Measurements from ENCODE around the gene TMEM91. TPM values are rescaled to one million over a fixed set of nuclear protein-coding genes. Genes with fewer than 3 reads are reported as not detected.
A peak's percentile ranks its signal among the peaks of the same experiment; 100 is the strongest.

The TMEM91 gene
- total RNA-seq, 1 donor from 2014 or later: 12.2 TPM

DNA sequence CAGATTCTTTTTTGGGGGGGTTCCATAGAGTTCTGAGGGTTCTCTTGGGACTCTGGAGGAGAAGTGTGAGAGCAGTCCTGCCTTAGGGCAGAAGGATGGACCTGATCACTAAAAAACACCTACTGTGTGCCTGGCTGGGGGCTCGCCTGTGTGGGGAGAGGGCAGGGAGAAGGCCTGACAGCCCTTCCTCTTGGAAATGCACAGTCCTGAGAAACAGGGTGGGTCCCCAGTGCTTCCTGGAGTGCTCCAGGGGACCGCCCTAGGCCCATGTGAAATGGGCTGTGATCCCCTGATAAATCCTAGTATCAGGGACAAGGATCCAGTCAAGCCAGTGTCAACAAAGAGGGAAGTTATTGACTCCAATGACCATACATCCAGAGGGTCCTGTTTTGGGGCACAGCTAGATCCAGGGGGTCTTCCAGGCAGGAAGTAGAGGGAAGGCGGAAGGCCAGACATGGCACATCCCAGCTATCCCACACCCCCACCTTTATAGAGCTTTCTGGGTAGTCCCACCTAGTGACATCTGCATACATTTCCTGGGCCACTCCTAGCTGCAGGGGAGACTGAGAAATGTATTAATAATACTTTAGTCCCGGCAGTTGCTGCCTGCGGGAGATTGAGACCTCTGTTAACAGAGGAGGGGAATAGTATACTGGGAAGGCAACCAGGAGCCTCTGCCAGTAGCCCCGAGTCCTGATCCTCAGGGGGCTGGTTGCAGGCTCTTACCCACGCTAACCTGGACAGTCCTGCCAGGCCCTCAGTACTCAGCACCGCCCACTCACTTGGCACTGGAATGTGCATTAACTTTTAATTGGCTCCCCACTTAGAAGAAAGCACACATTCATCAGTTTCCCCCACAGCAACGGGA is 35.0 kb downstream of the TMEM91 start:
- no peak for DNase-seq (ENCODE audit: low spot score)

DNA sequence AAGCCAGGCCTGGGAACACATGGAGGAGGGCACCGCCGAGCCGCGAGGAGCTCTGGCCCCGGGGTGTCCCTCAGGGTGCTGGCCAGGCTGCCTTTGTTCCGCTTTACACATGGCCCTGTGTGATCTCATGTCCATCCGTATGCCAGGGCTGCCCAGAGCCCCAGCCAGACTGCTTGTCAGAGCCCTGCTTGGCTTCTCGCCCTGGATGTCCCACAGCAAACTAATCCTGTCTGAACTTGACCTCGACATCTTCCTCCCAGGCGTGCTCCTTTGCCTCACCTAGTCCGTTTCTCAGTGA is 35.6 kb downstream of the TMEM91 start:
- DNase-seq (ENCODE audit: low spot score): no peak

DNA sequence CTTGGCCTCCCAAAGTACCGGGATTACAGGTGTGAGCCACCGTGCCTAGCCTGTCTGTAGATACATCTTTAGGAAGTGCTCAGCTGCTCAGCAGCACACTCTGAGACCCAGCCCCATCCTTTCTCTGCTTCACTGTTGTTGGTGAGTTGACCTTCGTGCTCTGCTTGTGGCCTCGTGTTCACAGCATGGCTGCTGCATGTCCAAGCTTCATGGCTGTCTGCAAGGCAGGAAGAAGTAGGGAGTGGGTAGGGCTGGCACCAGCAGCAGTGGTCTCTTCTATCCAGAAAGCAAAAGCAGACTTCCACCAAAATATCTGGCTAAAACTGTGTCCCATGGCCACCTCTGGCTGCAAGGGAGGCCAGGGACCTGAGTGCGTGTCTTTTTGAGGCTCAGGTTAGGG is 36.6 kb downstream of the TMEM91 start:
- DNase-seq (ENCODE audit: low spot score): no peak

DNA sequence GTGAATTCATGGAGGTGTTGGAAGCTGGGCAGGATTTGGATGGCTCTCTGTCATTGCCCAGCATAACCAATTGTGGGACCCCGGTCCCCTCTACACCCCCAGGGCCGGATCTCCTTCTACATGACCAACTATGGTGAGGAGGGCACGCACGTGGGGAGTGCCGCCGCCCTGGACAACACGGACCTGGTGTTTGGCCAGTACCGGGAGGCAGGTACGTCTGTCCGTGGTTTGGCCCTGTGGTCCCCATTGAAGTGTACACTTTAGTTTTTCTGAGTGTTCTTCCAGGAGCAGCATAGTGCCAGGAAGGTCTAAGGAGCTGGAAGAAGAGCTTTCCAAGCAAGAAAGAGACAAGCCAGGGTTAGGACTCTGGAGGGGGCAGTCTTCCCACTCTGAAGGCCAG is 37.6 kb downstream of the TMEM91 start:
- DNase-seq (ENCODE audit: low spot score): no peak

DNA sequence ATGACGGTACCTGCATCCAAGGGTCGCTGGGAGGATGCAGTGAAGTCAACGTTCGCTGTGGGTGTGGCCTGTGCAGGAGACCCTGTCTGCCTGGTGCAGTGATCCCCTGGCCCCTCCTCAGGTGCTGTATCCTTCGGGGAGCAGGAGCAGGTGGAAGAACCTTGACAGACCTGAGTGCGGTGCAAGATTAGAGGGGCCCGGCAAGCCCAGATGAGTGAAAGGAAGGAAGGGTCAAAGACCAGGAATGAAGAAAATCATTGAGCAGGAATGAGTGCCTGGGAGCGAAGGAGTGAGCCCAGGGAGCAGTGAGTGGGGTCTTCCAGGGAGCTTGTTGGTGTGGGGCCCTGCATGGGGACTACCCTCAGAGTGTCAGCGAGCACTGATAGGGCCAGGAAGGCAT is 38.1 kb downstream of the TMEM91 start:
- no peak for DNase-seq (ENCODE audit: low spot score)

DNA sequence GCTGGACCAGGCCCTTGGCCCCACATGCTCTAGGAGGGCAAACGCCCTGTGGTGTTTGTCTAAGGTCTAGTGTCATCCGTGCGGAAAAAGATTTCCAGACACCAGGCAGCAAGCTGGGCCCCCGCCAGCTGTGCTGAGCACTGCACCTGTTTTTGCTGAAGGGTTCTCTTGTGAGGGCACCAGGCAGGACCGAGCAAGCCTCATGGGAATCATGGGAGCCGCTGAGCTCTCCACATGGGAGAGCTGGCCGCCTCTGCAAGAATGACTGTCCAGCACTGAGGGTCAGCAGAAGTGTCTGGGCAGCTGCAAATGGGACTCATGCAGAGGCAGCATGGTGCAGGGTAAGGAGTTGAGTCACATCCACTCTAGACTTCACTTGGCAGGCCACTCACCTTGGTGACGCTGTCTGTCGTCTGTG is 38.8 kb downstream of the TMEM91 start:
- DNase-seq (ENCODE audit: low spot score): no peak

DNA sequence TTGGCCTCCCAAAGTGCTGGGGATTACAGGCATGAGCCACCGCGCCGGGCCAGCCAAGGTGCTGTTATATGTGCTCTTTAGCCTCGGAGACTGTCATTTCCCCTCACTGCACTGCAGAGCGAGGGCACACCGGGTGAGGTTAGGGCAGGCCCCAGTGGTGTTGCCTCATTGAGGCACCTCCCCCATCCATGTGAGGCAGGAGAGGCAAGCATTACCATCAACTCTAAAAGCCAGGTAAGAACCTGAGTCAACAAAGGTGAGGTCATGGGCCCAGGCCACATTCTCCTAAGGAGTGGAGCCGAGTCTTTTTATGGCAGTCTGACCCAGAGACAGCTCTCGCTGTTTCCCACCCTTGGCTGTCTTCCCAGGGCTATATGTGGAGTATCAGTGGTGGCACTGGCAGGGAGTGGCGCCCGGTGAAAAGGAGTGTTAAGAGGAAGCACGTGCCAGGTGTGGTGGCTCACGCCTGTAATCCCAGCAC is 39.9 kb downstream of the TMEM91 start:
- DNase-seq (ENCODE audit: low spot score): no peak

DNA sequence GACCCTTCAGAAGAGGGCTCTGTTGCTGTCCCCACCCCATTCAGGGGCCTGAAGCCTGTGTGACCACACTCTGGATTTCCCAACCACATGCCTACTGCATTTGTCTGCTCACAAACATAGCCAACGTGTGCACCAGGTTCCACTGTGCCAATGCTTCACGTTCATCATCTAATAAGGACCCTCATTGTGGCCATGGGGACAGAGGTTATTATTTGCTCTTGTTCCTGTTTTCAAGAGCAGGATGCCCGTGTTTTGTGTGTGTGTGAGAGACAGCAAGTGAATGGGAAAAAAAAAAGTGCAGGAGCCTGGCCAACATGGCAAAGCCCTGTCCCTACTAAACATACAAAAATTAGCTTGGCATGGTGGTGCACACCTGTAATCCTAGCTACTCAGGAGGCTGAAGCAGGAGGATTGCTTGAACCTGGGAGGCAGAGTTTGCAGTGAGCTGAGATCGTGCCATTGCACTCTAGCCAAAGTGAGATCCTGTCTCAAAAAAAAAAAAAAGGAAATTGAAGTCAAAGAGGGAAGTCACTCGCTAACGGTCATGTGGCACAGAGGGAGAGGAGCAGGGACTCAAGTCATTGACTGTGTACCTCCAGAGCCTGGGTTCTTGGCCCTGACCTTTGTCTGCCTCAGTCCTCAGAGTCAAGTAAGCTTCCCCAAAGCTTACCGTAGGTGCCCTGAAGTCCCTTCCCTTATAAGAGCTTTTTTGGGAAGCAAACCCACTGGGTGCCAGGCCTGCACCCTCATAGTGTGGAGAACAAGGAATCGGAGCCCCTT is 44.0 kb downstream of the TMEM91 start:
- DNase-seq (ENCODE audit: low spot score): no peak

DNA sequence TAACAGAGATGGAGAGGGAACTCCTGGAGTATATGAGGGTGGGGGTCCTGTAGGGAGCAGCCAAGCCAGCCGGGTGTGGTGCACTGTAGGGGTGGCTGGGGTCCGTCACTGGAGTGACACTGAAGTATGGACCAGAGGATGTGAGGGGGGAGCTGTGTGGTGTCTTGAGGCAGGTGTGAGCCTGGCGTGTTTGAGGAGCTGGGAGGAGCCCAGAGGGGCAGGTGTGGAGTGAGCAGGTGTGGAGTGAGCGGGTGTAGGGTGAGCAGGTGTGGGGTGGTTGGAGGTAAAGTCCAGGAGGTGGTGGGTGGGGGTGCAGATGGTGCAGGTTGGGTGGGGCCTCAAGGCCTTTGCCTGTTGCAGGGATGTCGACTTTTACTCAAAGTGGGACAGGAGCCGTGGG is 45.0 kb downstream of the TMEM91 start:
- DNase-seq (ENCODE audit: low spot score): no peak

DNA sequence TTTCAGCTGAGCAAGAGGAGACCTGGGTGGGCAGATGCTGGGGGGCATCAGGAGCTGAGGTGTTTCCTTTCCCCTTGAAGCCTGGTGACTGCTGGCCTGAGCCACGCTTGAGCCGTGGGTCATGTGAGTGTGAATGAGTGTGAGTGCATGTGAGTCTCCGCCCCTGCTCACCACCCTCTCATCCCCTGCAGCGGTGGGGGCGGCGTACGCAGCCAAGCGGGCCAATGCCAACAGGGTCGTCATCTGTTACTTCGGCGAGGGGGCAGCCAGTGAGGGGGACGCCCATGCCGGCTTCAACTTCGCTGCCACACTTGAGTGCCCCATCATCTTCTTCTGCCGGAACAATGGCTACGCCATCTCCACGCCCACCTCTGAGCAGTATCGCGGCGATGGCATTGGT is 45.6 kb downstream of the TMEM91 start:
- no peak for DNase-seq (ENCODE audit: low spot score)

DNA sequence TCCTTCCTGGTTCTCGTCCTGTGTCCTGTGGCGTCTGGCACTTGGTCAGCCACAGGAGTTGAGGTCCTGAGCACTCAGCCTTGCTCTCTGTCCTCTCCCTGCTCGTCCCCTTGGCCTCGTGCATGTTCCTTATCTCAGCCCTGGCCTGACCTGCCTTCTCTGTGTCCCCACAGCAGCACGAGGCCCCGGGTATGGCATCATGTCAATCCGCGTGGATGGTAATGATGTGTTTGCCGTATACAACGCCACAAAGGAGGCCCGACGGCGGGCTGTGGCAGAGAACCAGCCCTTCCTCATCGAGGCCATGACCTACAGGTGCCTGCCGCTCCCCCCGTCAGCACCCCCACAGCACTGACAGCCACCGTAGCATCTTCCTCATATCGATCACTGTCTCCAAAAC is 46.1 kb downstream of the TMEM91 start:
- no peak for DNase-seq (ENCODE audit: low spot score)

DNA sequence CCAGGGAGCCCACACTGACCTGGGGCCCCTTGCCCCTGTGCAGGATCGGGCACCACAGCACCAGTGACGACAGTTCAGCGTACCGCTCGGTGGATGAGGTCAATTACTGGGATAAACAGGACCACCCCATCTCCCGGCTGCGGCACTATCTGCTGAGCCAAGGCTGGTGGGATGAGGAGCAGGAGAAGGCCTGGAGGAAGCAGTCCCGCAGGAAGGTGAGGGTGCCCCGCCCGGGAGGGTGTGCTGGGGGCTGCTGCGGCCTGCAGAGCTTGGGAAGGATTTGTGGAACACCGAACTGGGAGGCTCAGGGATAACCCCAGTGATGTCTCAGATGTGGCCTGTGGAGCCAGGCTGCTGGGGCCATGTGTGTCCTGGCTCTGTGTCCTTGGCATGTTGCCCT is 46.6 kb downstream of the TMEM91 start:
- no peak for DNase-seq (ENCODE audit: low spot score)

DNA sequence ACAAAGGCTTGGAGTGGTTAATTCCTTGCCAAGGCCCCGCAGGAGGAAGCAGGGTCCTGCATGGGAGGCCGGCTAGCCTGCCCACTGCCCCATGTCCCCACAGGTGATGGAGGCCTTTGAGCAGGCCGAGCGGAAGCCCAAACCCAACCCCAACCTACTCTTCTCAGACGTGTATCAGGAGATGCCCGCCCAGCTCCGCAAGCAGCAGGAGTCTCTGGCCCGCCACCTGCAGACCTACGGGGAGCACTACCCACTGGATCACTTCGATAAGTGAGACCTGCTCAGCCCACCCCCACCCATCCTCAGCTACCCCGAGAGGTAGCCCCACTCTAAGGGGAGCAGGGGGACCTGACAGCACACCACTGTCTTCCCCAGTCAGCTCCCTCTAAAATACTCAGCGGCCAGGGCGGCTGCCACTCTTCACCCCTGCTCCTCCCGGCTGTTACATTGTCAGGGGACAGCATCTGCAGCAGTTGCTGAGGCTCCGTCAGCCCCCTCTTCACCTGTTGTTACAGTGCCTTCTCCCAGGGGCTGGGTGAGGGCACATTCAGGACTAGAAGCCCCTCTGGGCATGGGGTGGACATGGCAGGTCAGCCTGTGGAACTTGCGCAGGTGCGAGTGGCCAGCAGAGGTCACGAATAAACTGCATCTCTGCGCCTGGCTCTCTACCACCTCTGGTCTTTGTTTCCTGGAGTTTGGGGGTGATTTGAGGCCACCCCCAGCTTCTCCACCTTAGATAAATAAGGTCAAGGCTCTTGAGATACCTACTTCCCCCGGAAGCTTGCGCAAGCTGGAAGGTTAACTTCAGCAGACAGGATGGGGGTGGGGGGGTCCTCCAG is 48.2 kb downstream of the TMEM91 start:
- DNase-seq (ENCODE audit: low spot score): no peak

DNA sequence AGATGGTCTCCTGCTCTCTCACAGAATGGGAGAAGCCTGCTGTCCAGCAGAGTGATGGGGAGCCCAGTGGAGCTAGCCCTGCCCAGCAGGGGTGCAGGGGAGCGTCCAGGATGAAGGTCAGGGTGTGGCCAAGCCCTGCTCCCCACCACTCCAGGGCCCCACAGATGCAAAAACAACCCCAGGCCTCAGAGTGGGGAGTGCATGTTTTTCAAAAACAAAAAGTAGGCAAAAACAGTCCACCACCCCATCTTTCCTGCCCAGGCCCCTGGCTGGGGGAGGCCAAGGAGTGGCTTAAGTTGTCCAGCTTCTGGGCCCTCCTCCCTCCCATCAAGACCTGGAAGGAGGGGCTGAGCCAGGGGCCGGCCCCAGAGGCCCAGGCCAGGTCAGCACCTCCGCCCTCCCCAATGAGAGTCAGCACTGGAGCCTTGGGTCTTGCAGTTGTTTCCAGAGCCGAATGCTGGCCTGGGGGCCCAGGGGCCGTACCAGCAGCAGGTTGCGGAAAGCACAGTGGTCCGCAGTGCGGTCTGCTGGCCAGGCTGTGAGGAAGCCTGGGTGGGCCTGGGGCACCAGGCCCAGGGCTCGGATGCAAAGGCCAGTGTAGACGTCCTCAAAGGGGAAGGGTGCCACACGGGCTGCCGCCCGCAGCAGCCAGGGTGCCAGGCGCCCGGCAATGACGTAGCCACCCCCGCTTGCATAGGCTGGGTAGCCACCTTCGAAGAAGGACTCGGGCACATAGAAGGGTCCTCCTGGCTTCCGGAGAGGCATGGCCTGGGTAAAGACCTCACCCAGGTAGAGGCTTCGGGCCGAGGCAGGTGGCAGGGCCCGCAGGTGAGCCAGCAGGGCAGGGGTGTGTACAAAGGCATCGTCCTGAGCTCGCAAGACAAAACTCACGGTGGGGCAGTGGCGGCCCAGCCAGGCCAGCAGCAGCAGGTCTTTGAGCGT is 49.1 kb downstream of the TMEM91 start:
- DNase-seq (ENCODE audit: low spot score): no peak

DNA sequence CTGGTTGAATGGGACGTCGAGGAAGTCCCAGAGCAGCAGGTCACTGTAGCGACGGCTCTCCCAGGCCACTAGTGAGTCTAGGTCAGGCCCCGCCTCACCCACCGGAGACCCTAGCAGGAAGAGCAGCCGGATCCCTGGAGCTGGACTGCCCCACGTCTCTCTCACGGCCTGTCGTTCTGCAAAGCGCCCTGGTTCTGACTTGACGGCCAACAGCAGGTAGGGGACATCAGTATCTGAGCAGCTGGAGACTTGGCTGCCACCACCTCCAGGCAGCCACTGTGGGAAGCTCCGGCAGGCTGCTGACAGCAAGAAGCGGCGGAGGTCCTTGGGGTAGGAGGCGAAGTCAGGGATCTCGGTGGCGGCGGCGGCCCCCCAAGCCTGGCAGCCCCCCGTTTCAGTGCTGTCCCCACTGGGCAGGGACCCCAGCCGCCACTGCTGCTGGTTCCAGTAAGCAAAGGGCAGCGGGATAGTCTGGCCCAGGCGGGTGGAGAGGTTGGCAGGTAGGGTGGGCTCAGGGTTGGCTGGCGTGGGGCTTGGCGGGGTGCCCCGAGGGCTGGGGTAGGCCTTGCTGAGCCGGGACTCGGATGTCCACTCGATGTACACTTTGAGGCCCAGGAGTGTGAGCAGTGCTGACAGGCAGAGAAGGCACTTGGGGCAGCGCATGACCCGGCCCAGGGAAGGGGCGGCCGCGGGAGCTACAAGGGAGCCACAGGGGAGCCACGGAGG is 49.9 kb downstream of the TMEM91 start:
- no peak for DNase-seq (ENCODE audit: low spot score)

DNA sequence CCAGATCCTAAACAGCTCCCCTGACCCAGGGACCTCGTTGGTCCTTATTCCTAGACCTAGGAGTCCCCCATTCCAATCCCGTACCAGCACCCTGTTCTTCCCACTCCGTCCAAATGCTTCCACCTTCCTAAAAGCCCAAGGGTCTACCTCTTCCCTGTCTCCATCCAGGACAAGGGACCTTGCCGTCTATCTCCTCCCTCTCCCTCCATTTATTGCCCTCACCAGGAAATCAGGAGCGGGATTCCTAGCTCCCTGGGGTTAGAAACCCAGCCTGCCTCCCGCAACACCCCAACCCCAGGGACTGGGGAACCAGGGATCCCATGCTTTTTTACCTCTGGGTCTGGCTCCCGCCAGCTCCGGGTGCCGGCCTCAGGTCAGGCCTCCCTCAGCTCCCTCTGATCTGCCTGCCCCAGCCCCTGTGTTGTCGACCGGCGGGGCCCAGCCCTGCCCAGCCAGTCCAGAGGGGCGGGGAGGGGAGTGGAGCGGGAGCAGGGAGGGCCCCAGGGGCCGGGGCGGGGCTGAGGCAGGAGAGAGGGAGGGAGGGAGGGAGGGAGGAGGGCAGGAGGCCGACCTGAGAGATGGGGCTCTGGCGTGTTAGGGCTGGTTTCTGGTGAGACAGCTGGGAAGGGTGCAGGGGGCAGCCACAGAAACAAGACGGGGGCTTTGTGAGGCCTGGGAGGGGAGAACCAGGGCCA is 50.8 kb downstream of the TMEM91 start, which contains the start of gene B3GNT8:
B3GNT8 (minus strand) TSS at position 423 of the 695 bp plus-strand sequence. CDS start 596 bp downstream, outside the sequence.
- peak; percentile 91 for DNase-seq (ENCODE audit: low spot score)

DNA sequence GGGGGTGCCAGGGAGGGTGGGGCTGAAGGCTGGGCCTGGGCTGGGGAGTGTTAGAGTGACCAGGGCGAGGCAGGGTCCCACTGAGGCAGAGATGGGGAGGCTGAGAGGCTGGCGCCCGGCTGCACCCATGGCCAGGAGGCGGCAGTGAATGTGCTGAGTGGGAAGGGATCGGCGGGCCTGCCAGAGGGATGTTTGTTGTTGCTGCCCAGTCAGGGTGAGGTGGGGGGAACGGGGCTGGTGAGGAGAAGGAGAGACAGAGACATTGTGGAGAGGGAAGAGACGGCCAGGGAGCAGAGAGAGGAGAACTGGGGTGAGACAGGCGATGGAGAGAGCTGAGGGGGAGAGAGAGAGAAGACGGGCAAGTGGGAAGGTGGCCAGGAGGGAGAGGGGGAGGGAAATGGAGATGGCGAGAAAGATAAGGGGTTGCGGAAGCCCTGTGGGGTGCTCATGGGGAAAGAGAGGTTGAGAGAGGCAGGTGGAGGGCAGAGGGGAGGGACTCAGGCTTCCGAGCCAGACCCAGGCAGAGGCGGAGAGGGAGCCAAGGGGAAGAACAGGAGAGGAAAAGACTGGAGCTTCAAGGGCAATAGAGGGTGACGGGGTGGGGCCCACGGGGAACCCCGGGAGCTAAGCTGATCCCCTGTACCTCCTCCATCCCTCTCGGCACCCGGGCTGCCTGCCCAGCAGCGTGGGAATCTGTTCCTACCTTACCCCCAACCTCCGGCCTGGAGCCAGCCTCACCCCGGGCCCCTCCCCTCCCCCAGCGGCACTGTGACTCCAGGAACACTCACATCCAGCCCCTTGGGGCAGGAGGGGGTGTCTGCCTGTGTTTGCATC is 51.5 kb downstream of the TMEM91 start:
- DNase-seq (ENCODE audit: low spot score): peak; percentile 75

DNA sequence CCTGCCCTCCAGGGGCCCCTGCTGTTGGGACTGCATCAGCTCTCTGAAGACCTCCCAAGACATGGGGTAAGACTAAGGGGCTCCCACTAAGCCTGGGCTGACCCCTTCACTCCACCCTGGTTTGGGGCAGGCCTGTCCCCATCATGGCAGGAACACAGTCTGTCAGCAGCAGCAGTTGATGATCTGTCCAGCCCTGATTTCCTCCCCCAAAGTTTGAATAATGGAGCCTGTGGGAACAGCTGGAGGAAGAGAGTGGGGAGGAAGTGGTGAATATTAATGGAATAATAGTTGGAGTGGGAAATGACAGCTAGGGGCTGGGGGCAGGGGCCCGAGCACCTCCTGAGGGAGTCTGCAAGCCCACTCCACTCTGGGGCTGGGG is 52.1 kb downstream of the TMEM91 start:
- no peak for DNase-seq (ENCODE audit: low spot score)

DNA sequence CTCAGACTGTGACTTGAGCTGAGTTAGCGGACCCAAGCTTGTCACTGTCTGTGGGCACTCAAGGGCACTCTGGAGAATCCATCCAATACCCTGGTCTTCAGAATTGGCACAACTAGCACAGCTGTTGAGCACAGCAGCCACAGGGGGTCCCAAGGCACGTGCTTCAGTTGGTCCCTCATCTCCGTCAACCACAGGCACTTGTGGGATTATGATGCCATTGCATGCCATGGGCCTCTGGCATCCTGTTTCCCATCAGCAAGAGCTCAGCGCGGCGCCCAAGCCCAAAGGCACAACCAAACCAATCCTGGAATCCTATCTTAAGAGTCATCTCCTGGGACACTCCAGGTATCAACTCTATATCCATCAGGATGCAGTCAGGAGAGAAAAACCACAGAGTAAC is 54.6 kb downstream of the TMEM91 start:
- no peak for DNase-seq (ENCODE audit: low spot score)

All from ureter (tissue), 1 donor.